ENCODE data around the gene CFAP69.
A peak's percentile ranks its signal among the peaks of the same experiment; 100 is the strongest.
"Not testable (repeated sequence)": the region's sequence is repeated elsewhere in the genome, so short reads cannot be mapped to it uniquely, and the experiment has no call there.

CFAP69 gene

GRCh38 chr7:90346336-90347125 is 101.6 kb downstream of the CFAP69 start, which contains the start of gene GTPBP10:
Gene GTPBP10, plus strand, starts transcription at chr7:90346716. Its CDS starts 26 bp downstream, at chr7:90346742.
- DNase-seq, result peak; percentile 95

DNA sequence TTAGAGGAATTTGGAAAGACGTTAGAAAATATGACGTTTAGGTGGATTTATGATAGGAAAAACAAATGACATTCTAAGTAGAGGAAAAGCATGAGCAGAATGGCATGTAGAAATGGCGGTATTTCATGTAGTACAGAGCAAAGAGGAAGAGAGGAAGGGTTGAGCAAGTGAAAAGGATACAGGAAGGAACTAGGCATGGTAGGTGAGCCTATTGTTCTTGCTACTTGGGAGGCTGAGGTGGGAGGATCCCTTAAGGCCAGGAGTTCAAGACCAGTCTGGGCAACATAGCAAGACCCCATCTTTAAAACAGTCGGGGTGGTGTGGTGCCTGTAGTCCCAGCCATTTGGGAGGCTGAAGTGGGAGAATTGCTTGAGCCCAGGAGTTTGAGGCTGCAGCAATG is 102.8 kb downstream of the CFAP69 start:
- no peak for DNase-seq

DNA sequence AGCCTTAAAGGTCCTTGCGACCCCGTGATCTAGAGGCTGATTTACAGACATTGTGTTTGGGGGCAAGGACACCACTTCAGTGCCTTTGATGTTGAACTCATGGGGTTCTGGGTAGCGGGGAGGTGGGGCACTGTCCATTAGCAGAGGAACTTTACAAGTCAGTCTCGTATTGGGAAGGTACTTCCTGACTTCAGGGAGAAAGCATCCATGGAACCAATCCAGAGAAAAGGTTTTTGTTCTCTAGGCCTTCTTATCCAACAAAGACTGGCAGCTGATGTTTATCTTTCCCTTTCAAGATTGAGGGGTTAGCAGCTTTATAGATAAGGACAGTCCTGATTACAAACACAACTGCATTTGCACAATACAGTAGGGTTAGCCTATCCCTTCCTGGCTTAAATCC is 104.3 kb downstream of the CFAP69 start:
- DNase-seq, result no peak

DNA sequence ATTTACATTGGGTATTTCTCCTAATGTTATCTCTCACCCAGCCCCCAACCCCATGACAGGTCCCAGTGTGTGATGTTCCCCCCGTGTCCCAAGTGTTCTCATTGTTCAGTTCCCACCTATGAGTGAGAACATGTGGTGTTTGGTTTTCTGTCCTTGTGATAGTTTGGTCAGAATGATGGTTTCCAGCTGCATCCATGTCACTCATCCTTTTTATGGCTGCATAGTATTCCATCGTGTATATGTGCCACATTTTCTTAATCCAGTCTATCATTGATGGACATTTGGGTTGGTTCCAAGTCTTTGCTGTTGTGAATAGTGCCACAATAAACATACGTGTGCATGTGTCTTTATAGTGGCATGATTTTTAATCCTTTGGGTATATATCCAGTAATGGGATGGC is 105.1 kb downstream of the CFAP69 start:
- not testable (repeated sequence) for DNase-seq

GRCh38 chr7:90351987-90352386 is 107.0 kb downstream of the CFAP69 start:
- no peak for DNase-seq

All from CD4-positive, alpha-beta T cell treated with Interleukin-15 for 1 hour (primary cell).